ENCODE measurements around the gene PCBP3. TPM values are rescaled to one million over a fixed set of nuclear protein-coding genes. Genes with fewer than 3 reads are reported as not detected.

PCBP3 gene
- total and polyA plus RNA-seq, 2 of the 8 experiments (the other 6 are each of a cell fraction or from before 2014, with no cell fraction given): 3.5 to 6.3 TPM

DNA sequence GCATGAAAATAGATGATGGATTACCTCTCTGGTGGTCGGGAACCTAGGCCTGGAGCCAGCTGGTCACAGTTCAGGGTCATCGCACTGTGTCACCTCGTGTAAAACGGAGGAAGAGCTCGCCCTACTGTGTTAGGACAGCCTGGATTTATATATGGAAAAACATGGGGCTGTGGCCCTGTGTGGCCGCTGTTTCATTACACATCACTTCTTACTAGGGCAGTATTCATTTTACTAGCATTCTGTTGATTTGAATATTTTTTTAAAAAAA, 233.6 kb downstream of the PCBP3 start (continued):
- TF ChIP-seq, protein P1, sequence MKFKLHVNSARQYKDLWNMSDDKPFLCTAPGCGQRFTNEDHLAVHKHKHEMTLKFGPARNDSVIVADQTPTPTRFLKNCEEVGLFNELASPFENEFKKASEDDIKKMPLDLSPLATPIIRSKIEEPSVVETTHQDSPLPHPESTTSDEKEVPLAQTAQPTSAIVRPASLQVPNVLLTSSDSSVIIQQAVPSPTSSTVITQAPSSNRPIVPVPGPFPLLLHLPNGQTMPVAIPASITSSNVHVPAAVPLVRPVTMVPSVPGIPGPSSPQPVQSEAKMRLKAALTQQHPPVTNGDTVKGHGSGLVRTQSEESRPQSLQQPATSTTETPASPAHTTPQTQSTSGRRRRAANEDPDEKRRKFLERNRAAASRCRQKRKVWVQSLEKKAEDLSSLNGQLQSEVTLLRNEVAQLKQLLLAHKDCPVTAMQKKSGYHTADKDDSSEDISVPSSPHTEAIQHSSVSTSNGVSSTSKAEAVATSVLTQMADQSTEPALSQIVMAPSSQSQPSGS (IDR thresholded peaks at IDR 0.05; ENCODE audit: low read length): no peak
- TF ChIP-seq JUN (IDR thresholded peaks at IDR 0.05; ENCODE audit: low read depth, low read length): no peak
- TF ChIP-seq NRF1 (IDR thresholded peaks at IDR 0.05; ENCODE audit: low read depth, low read length): no peak
- TF ChIP-seq TEAD4 (IDR thresholded peaks at IDR 0.05; ENCODE audit: low read depth, low read length): no peak
- TF ChIP-seq KDM4A (IDR thresholded peaks at IDR 0.05; ENCODE audit: low read depth, low read length, severe bottlenecking): no peak
